T-helper 1 cell treated with Interleukin-12 subunit alpha and Interleukin-12 subunit beta and Interleukin-4 antibody, amounts not matched to agents 30 μg/mL and 1 μg/mL, for 36 hours (primary cell): ENCODE results near the gene ZNF326.
"Not testable (repeated sequence)": the region's sequence is repeated elsewhere in the genome, so short reads cannot be mapped to it uniquely, and the experiment has no call there.

Source experiments
- H3K27ac Mint-ChIP-seq: one replicate; pipeline ENCODE4 v1.8.0; 2021; ENCODE audit warnings: mild to moderate bottlenecking, mixed read lengths
- H3K27me3 Mint-ChIP-seq: one replicate; pipeline ENCODE4 v1.8.0; 2021; ENCODE audit warnings: low read depth, mixed read lengths
- H3K36me3 Mint-ChIP-seq: one replicate; pipeline ENCODE4 v1.8.0; 2021; ENCODE audit warnings: low read depth, mixed read lengths
- H3K4me1 Mint-ChIP-seq: one replicate; pipeline ENCODE4 v1.8.0; 2021; ENCODE audit warnings: low read depth, mixed read lengths
- H3K4me3 Mint-ChIP-seq: one replicate; pipeline ENCODE4 v1.8.0; 2021; ENCODE audit warnings: mild to moderate bottlenecking, moderate library complexity, mixed read lengths
- H3K9me3 Mint-ChIP-seq: one replicate; pipeline ENCODE4 v1.8.0; 2021; ENCODE audit warnings: mixed read lengths

ZNF326 gene

DNA sequence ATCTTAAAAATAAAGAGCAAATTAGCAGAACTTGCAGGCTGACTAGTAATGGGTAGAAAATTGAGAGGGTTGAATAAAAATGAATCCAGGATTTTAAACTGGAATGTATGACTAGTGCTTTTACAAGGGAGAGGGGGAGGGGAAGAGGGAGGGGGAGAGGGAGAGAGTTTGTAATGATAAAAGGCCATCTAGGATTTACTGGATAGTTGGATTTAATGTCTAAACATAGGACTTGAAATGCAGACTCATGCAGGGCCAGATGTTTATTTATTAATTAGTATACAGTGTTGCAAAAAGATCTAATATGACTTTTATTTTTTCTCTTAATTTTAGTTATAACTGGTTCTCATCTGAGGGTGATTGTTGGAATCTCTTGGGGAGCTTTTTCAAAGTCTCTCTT is 4.3 kb downstream of the ZNF326 start:
- Mint-ChIP-seq H3K4me3 (no peak overlapping the region), H3K27me3 (no peaks in the 10 kb centered on the region), H3K9me3 (no peaks in the 10 kb centered on the region), H3K4me1 (peaks cover 30% of the 10 kb centered on the region), H3K27ac (no peak overlapping the region), H3K36me3 (peaks cover 7% of the 10 kb centered on the region)

DNA sequence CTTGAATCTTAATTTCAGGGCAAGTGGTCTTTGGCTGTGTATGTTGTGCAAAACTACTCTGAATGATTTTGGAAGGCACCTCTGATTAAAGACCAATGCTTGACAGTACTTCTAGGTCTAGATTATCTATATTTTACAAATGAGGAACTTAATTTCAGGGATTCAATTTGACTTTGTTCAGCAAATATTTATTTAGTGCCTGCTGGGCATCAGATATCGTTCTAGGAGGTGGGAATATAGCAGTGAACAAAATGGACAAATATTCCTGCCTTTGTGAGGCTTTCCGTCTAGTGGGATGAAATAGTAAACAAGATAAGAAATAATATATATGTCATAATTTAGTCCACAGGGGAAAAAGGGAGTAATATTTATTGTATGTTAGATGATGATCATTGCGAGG is 4.7 kb downstream of the ZNF326 start:
- Mint-ChIP-seq H3K27me3 (no peaks in the 10 kb centered on the region), H3K27ac (no peak overlapping the region), H3K4me3 (no peak overlapping the region), H3K4me1 (peaks cover 30% of the 10 kb centered on the region), H3K36me3 (peaks cover 7% of the 10 kb centered on the region), H3K9me3 (no peaks in the 10 kb centered on the region)

DNA sequence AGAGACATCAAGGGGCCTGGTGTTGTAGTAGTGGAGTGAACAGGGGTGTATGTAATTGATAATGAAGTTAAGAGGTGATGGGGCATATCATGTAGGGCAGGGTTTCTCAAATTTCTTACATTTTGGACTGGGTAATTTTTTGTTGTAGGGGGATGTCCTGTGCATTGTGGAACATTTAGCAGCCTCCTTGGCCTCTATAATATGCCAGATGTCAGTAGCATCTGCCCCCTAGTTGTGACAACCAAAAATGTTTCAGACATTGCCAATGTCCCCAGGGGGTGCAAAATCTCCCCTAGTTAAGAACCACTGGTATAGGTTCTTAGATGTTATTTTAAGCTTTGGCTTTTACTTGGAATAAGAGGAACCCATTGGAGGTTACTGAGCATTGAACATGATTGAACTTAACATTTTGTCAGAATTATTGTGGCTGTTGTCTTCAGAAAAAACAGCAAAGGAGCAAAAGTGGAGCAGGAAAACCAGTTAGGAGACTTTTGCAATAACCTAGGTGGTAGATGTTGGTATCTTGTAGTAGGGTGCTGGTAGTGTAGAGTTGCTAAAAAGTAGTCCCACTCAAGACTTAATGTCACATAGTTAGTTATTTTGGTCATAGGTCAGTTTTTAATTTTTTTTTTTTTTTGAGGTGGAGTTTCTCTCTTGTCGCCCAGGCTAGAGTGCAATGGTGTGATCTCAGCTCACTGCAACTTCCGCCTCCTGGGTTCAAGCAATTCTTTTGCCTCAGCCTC is 6.2 kb downstream of the ZNF326 start:
- peaks cover 13% of the 10 kb centered on the region for H3K36me3 Mint-ChIP-seq
- H3K4me3 Mint-ChIP-seq, result no peak overlapping the region

DNA sequence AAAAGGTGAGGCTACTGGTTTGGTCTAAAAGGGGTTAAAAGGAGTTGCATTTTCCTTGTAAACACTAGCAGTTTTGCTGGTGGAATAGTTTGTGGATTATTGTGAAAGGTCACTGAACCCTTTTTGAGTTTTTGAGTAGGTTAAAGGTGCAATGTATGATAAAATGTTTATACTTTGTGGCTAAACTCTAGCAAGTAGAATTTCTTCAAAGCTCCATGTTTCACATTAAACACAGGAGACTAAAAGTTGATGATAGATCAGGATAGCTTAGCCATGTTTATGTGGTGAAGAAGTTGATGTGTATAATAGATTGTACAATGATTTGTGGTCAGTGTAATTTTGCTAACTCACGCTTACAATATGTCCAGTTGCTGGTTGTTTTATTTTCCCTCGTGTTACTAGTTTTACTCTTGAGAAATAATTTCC is 13.1 kb downstream of the ZNF326 start:
- Mint-ChIP-seq H3K27me3 (no peaks in the 10 kb centered on the region), H3K9me3 (no peaks in the 10 kb centered on the region), H3K27ac (no peak overlapping the region), H3K36me3 (peaks cover 36% of the 10 kb centered on the region), H3K4me3 (no peak overlapping the region), H3K4me1 (peaks cover 11% of the 10 kb centered on the region)

More for the DNA sequence above, 6.2 kb downstream of the ZNF326 start:
- Mint-ChIP-seq H3K9me3 (no peaks in the 10 kb centered on the region), H3K27ac (no peak overlapping the region), H3K4me1 (peaks cover 28% of the 10 kb centered on the region), H3K27me3 (no peaks in the 10 kb centered on the region)

GRCh38 chr1:90012300-90012699 is 17.4 kb downstream of the ZNF326 start:
- Mint-ChIP-seq H3K4me3 (no peak overlapping the region), H3K9me3 (no peaks in the 10 kb centered on the region), H3K4me1 (peaks cover 7% of the 10 kb centered on the region), H3K27me3 (no peaks in the 10 kb centered on the region), H3K36me3 (peaks cover 47% of the 10 kb centered on the region), H3K27ac (no peak overlapping the region)

DNA sequence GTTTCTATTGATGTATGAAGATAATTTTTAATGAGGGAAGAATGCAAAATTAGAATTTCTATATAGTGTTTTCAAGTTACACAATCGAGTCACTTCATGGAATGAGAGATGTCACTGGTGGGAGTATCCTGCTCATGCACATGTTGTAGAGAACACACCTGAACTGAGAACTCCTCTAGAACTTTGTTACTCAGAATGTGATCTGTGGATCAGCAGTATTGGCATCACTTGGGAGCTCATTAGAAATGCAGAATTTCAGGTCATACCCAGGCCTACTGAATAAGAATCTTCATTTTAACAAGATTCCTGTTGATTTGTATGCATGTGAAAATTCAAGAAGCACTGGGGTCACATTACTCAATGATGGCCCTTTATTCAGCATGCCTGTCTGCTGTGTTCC is 28.8 kb downstream of the ZNF326 start:
- H3K27ac Mint-ChIP-seq, result no peak overlapping the region

GRCh38 chr1:90027281-90027680 is 32.4 kb downstream of the ZNF326 start:
- Mint-ChIP-seq H3K36me3 (peaks cover 56% of the 10 kb centered on the region), H3K9me3 (peaks cover 20% of the 10 kb centered on the region), H3K27me3 (no peaks in the 10 kb centered on the region), H3K4me3 (no peak overlapping the region), H3K4me1 (peaks cover 2% of the 10 kb centered on the region), H3K27ac (no peak overlapping the region)

More for the DNA sequence above, 28.8 kb downstream of the ZNF326 start:
- Mint-ChIP-seq H3K4me3 (no peak overlapping the region), H3K9me3 (peaks cover 28% of the 10 kb centered on the region), H3K4me1 (peaks cover 2% of the 10 kb centered on the region), H3K36me3 (peaks cover 79% of the 10 kb centered on the region), H3K27me3 (no peaks in the 10 kb centered on the region)

DNA sequence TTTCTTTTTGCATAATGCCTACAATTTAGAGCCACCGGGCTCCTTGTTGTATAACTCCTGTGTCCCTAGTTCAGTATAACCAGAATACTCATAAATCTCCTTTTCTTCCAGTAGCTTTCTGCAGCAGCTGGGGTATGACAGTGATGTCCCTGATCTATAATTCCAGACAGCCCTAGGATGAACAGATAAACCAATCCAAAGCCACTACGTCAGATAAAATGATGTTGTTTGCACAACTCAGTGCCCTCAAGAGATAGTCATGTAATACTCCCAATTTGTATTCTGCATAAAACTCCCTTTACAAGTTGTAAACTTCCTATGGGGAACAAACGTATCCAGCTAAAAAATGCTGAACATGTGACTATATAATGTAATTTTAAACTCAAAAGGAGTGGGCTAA is 44.7 kb downstream of the ZNF326 start:
- H3K27me3 Mint-ChIP-seq, result no peaks in the 10 kb centered on the region
- H3K4me1 Mint-ChIP-seq, result no peaks in the 10 kb centered on the region
- H3K9me3 Mint-ChIP-seq, result no peaks in the 10 kb centered on the region
- no peak overlapping the region for H3K27ac Mint-ChIP-seq
- H3K36me3 Mint-ChIP-seq, result no peaks in the 10 kb centered on the region
- H3K4me3 Mint-ChIP-seq, result no peak overlapping the region

DNA sequence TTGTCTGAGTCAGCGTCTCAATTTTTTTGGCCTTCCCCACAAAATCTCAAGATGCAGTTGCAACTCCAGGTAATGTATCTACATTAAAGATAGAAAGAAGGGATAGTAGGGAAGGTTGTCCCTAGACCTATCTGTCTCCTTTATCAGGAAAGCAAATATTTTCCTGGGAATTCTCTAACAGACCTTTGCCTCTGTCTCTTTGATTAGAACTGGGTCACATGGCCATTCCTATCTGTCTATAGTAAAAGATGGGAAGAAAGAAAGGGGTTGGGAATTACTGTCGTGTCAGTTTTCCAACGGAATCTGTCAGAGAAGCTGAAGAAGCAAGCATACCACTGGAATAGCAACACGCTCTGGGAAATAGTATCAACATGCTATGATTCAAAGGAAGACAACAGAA is 48.7 kb downstream of the ZNF326 start:
- no peak overlapping the region for H3K27ac Mint-ChIP-seq

DNA sequence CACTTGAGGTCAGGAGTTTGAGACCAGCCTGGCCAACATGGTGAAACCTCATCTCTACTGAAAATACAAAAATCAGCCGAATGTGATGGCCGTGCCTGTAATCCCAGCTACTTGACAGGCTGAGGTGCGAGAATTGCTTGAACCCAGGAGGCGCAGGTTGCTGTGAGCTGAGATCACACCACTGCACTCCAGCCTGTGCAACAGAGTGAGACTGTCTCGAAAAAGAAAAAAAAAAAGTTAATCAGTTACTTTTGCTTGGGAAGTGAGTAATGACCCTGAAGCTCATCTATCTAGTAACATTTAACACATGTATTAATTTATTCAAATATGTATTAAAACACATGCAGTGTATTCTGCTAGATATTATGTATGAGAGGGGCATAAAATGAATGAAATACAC is 49.4 kb downstream of the ZNF326 start:
- no peak overlapping the region for H3K27ac Mint-ChIP-seq
- no peaks in the 10 kb centered on the region for H3K9me3 Mint-ChIP-seq
- H3K36me3 Mint-ChIP-seq, result no peaks in the 10 kb centered on the region
- no peak overlapping the region for H3K4me3 Mint-ChIP-seq
- no peaks in the 10 kb centered on the region for H3K4me1 Mint-ChIP-seq
- peaks cover 20% of the 10 kb centered on the region for H3K27me3 Mint-ChIP-seq

More for the DNA sequence above, 48.7 kb downstream of the ZNF326 start:
- Mint-ChIP-seq H3K27me3 (peaks cover 20% of the 10 kb centered on the region), H3K4me3 (no peak overlapping the region), H3K36me3 (no peaks in the 10 kb centered on the region), H3K9me3 (no peaks in the 10 kb centered on the region), H3K4me1 (no peaks in the 10 kb centered on the region)

DNA sequence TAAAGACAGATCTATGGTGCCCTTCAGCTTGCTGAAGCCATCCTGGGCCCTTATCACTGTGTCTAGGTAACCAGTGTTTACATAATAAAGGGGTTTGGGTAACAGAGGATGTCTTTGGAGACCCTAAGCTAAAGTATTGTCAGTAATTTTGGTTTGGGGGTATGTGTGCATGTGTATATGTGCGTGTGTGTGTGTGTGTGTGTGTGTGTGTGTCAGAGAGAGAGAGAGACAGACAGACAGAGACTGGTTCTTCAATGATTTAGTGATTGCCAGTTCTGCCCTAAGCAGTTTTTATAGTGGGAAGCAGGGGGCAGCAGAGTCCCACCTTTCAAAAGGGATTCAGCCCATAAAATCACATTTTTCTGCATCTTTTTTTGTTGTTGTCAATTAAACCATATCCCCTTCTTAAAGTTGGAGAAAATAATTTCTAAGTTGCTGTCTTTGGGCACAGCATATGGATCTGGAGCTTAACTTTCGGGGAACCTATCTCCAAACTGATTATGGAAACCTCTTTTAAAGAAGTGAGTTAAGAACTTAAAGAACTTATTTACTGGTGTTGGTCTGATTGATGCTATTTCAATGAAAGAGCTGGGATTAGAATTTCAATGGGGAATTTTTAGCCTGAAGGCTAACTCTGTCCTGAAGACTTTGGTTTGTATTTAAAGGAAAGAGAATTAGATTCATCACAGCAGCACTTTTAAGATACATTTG is 51.1 kb downstream of the ZNF326 start:
- H3K9me3 Mint-ChIP-seq, result no peaks in the 10 kb centered on the region

DNA sequence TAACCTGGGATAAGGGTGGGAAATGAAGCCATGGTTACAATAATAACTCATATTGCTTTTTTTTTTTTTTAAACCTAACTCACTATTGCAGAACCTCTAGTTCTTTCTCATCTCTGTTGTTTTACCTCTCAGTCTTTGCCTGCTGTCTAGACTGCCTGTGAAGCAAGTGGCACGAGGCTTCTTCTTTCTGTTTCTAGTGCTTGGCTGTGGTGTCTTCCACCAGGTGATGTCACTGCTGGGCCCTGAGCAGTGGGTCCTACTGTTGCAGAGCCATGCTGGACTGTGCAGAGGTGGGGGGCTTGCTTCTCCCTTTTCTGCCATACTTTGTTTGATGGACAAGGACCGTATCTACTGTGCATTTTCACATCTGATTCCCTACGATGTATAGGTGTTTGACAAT is 51.7 kb downstream of the ZNF326 start:
- Mint-ChIP-seq H3K4me1 (no peaks in the 10 kb centered on the region), H3K36me3 (no peaks in the 10 kb centered on the region), H3K4me3 (no peak overlapping the region), H3K27me3 (peaks cover 27% of the 10 kb centered on the region), H3K27ac (no peak overlapping the region), H3K9me3 (no peaks in the 10 kb centered on the region)

More for the DNA sequence above, 51.1 kb downstream of the ZNF326 start:
- Mint-ChIP-seq H3K4me3 (no peak overlapping the region), H3K36me3 (no peaks in the 10 kb centered on the region), H3K27ac (no peak overlapping the region), H3K4me1 (no peaks in the 10 kb centered on the region), H3K27me3 (peaks cover 20% of the 10 kb centered on the region)

GRCh38 chr1:90048043-90048442 is 53.1 kb downstream of the ZNF326 start:
- H3K27me3 Mint-ChIP-seq, result peaks cover 32% of the 10 kb centered on the region
- no peak overlapping the region for H3K4me3 Mint-ChIP-seq
- H3K4me1 Mint-ChIP-seq, result no peaks in the 10 kb centered on the region
- no peaks in the 10 kb centered on the region for H3K9me3 Mint-ChIP-seq
- H3K36me3 Mint-ChIP-seq, result no peaks in the 10 kb centered on the region
- no peak overlapping the region for H3K27ac Mint-ChIP-seq

DNA sequence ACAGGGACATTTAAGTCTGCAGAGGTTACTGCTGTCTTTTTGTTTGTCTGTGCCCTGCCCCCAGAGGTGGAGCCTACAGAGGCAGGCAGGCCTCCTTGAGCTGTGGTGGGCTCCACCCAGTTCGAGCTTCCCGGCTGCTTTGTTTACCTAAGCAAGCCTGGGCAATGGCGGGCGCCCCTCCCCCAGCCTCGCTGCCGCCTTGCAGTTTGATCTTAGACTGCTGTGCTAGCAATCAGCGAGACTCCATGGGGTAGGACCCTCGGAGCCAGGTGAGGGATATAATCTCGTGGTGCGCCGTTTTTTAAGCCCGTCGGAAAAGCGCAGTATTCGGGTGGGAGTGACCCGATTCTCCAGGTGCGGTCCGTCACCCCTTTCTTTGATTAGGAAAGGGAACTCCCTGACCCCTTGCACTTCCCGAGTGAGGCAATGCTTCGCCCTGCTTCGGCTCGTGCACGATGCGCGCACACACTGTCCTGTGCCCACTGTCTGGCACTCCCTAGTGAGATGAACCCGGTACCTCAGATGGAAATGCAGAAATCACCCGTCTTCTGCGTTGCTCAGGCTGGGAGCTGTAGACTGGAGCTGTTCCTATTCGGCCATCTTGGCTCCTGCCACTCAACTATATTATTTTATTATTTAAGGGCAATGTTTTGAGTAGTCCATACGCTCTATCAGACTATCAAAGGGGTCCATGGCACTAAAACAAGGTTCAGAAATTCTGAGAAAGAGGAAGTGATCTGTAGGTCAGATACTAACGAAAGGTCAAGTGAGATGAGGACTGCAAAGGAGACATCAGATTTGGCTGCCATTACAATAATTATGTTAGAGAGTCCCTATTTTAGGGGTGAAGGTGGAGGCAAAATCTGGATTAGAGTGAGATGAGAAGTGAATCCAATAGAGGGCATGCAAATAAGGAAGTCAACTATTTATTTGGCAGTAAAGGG is 68.1 kb downstream of the ZNF326 start:
- H3K36me3 Mint-ChIP-seq, H3K27ac Mint-ChIP-seq, H3K4me1 Mint-ChIP-seq, H3K9me3 Mint-ChIP-seq, H3K4me3 Mint-ChIP-seq: not testable (repeated sequence)
- peaks cover 12% of the 10 kb centered on the region for H3K27me3 Mint-ChIP-seq
